IPS-18c (cell line): ENCODE measurements around the gene ARHGAP25.

Source experiments
- H3K4me3 ChIP-seq: 2 replicates; pipeline ENCODE4 v1.7.0; 2013; ENCODE audit warnings: low read depth, mild to moderate bottlenecking, low read length, moderate library complexity; ENCODE audit not compliant: insufficient read depth
- H3K9me3 ChIP-seq: one replicate; pipeline ENCODE4 v1.6.1; 2013; ENCODE audit warnings: mild to moderate bottlenecking, low read length, moderate library complexity; ENCODE audit not compliant: control insufficient read depth, insufficient read depth

The ARHGAP25 gene

GRCh38 chr2:68770271-68771111, 35.9 kb downstream of the ARHGAP25 start:
- H3K9me3 ChIP-seq, result no peaks in the 10 kb centered on the region
- no peak overlapping the region for H3K4me3 ChIP-seq

DNA sequence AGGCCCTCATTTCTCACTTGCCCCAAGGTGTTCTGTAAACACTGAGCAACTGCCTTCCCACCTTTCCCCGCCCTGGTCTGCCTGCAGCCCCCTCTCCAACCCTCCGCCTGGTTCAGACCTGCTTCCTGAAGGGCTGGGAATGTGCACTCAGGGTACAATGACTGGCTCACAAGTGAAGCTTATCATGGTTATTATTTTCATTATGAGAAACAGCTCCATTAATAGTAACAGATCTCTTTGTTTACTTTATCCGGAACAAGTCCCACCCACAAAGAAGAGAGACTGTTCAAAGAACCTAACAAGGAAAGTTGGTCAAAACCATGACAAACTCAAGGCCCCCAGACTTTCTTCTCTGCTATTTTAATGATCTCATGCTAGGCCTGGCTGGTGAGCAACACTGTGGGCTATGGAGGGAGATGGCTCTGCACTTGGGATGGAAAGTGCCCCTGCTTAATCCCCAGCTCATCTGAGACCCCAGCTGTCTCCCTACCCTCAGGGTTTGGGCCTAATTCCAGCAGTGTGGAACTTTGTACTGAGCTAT, 36.7 kb downstream of the ARHGAP25 start:
- Histone ChIP-seq H3K4me3 (no peak overlapping the region), H3K9me3 (no peaks in the 10 kb centered on the region)

DNA sequence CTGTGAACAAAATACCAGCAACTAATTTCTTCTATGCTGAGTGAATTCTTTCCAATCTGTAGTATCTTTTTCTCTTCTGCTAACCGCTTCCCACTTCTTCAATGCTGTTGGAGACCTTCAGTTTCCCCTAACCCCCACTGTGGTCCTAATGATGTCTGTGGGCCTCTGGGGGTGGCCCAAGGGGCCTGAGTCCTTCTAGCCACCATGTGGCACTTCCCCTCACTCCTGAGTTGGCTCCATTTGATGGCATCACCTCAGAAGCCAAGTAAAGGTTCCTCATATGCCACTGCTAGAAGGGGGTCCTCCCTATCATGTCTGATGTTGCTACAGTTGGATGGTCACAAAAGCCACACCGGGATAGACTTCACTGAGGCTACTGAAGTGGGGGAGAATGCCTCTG, 37.5 kb downstream of the ARHGAP25 start:
- Histone ChIP-seq H3K9me3 (no peaks in the 10 kb centered on the region), H3K4me3 (no peak overlapping the region)

GRCh38 chr2:68774569-68775271, 40.1 kb downstream of the ARHGAP25 start:
- H3K9me3 ChIP-seq, result no peaks in the 10 kb centered on the region
- H3K4me3 ChIP-seq, result no peak overlapping the region

DNA sequence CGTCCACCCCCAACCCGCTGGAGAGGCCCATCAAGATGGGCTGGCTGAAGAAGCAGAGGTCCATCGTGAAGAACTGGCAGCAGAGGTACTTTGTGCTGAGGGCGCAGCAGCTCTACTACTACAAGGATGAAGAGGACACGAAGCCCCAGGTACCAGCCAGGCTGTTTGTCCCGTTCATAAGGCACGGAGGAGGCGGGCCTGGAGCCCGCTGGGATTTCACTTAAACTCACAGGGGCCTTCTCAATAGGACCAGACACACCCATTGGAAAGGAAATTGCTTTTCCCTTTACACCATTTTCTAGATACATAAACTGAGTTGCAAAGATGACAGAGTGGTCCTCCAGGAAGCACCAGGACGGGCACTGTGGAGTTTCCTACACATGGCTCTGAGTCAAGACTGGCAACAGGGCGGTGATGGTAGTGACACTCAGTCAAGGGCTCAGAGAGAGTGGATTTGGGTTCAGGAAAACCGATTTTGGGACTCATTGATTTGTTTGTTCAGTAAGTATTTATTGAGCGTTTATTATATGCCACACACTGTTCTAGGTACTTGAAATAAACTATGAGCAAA, 40.7 kb downstream of the ARHGAP25 start:
- Histone ChIP-seq H3K4me3 (no peak overlapping the region), H3K9me3 (no peaks in the 10 kb centered on the region)

- H3K4me3 ChIP-seq, result no peak overlapping the region
Observed at GRCh38 chr2:68776124-68776523, 41.5 kb downstream of the ARHGAP25 start.

GRCh38 chr2:68779595-68779994, 45.0 kb downstream of the ARHGAP25 start:
- H3K9me3 ChIP-seq, result no peaks in the 10 kb centered on the region
- H3K4me3 ChIP-seq, result no peak overlapping the region

More at GRCh38 chr2:68776124-68776523, 41.5 kb downstream of the ARHGAP25 start:
- no peaks in the 10 kb centered on the region for H3K9me3 ChIP-seq

DNA sequence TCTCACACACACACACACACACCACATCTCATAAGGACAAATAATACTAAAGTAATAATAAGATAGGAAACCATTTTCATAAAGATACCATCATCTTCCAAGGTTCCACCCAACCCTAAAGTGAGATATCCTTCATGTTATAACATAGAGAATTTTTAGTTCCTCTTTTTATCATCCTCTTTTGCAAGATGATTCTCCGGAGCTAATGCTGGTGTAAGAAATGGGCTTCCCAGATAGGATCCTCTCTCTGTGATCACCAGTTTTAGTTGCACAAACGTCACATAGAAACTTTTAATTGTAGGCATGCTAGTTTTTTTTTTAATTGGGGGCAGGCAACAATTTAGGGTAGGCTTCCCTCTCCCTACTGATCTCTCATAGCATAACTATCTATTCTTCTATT, 49.6 kb downstream of the ARHGAP25 start:
- Histone ChIP-seq H3K4me3 (no peak overlapping the region), H3K9me3 (no peaks in the 10 kb centered on the region)

DNA sequence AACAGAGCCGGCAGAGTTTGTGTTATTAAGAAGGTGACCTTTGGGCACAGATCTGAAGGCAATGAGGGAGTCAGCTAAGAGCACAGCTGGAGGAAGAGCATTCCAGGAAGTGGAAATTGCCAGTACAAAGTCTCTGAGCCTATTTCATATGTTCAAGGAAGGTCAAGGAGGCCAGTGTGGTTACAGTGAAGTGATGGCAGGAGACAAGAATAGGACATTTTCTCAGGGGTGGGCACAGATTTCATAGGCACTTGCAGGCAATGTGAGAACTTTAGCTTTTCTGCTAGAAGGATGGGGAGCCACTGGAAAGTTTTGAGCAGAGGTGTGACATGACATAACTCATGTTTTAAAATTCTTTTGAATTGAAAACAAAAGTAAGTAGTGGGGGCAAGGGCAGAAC, 50.3 kb downstream of the ARHGAP25 start:
- Histone ChIP-seq H3K4me3 (no peak overlapping the region), H3K9me3 (no peaks in the 10 kb centered on the region)

DNA sequence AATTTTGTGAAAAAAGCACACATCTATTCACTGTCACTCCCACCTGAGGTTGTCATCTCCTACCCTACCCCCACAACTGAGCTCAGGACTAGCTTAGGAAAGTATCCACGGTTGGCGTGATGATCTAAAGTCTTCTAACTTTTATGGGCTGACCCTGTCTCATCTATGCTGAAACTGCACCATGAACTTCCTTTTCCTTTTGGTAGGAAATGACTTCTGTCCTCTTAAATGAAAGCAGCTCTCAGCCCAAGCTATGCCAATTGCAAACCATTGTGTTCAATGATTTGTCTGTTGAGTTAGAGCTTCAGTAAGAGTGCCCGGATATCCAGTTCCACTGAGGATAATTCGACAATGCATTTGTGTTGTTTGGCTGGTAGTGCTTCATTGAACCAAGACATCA, 52.7 kb downstream of the ARHGAP25 start:
- Histone ChIP-seq H3K9me3 (no peaks in the 10 kb centered on the region), H3K4me3 (no peak overlapping the region)

GRCh38 chr2:68789603-68790002, 55.0 kb downstream of the ARHGAP25 start:
- H3K4me3 ChIP-seq, result no peak overlapping the region
- no peaks in the 10 kb centered on the region for H3K9me3 ChIP-seq

DNA sequence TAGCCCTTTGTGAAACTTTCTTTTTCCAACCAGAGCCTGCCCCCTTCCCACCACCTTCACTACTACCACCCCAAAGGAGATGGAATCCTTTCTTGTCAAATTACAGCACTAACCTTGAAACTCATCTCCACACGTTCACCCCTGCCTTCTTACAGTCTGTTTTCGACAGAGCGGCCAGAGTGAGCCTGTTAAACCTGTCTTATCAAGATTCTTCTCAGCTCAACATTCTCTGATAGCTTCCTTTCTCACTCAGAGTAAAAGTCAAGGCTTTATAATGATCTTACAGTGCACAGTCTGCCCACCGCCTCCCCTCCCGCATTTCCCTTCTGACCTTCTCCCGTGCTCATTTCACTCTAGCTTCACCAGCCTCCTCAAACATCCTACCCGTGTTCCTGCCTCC, 56.0 kb downstream of the ARHGAP25 start:
- Histone ChIP-seq H3K9me3 (no peaks in the 10 kb centered on the region), H3K4me3 (no peak overlapping the region)

DNA sequence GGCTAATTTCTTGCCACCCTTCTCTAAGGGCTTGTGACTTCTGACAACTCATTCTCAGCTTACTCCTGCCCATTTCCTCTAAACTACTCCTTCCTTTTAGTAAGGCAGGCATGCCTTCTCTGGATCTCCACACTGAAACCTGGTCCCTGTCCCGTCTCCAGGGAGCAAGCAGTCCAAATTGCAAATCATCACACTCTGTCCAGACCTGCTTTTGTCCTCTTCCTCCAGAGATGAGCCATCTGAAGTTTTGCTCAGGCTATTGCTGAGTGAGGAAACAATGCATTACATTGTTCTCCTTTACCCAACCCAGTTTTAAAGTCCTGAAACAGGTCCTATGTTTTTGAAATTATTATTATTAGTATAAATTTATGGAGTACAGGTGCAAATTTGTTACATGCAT, 57.3 kb downstream of the ARHGAP25 start:
- Histone ChIP-seq H3K4me3 (no peak overlapping the region), H3K9me3 (no peaks in the 10 kb centered on the region)

- Histone ChIP-seq H3K4me3 (no peak overlapping the region), H3K9me3 (no peaks in the 10 kb centered on the region)
Observed at GRCh38 chr2:68792751-68793150, 58.1 kb downstream of the ARHGAP25 start.

- Histone ChIP-seq H3K4me3 (no peak overlapping the region), H3K9me3 (no peaks in the 10 kb centered on the region)
Observed at GRCh38 chr2:68796295-68796905, 61.8 kb downstream of the ARHGAP25 start.

GRCh38 chr2:68798569-68798968, 64.0 kb downstream of the ARHGAP25 start:
- no peaks in the 10 kb centered on the region for H3K9me3 ChIP-seq
- H3K4me3 ChIP-seq, result no peak overlapping the region

GRCh38 chr2:68799140-68800026, 64.8 kb downstream of the ARHGAP25 start:
- H3K9me3 ChIP-seq, result no peaks in the 10 kb centered on the region
- H3K4me3 ChIP-seq, result no peak overlapping the region
